Liver (tissue), 9 donors: ENCODE data around the gene B3GNT4. TPM values are rescaled to one million over a fixed set of nuclear protein-coding genes. Genes with fewer than 3 reads are reported as not detected.
A peak's percentile ranks its signal among the peaks of the same experiment; 100 is the strongest.

Experiments used
- DNase-seq: peaks from one replicate; pipeline ENCODE4 v3.0.0-alpha.2; 2017; ENCODE audit warnings: low spot score
- H3K27ac ChIP-seq, 2 donors: one replicate each; pipeline ENCODE4 v1.7.0; 2013; ENCODE audit warnings: inconsistent platforms in 2 of 2, low read length in 2 of 2, control low read depth in 1 of 2, low read depth in 1 of 2, mild to moderate bottlenecking in 1 of 2
- H3K27me3 ChIP-seq, 4 donors: one replicate each; pipeline versions ENCODE4 v1.6.1 to v1.7.0; 2013; ENCODE audit warnings: low read length in 3 of 4, inconsistent platforms in 1 of 4, mild to moderate bottlenecking in 1 of 4, moderate library complexity in 1 of 4; ENCODE audit not compliant: control insufficient read depth in 4 of 4, insufficient read depth in 4 of 4
- H3K36me3 ChIP-seq, 4 donors: one replicate each; pipeline versions ENCODE4 v1.6.1 to v1.7.0; 2013; ENCODE audit warnings: low read length in 3 of 4, mild to moderate bottlenecking in 3 of 4, low read depth in 1 of 4, moderate library complexity in 1 of 4; ENCODE audit not compliant: control insufficient read depth in 4 of 4, insufficient read depth in 3 of 4
- H3K4me1 ChIP-seq, 4 donors: one replicate each; pipeline versions ENCODE4 v1.6.1 to v1.7.0; 2013; ENCODE audit warnings: low read length in 3 of 4, mild to moderate bottlenecking in 3 of 4, moderate library complexity in 1 of 4; ENCODE audit not compliant: control insufficient read depth in 4 of 4, insufficient read depth in 4 of 4
- H3K4me3 ChIP-seq, 3 donors: one replicate each; pipeline versions ENCODE4 v1.6.1 to v1.7.0; 2013; ENCODE audit warnings: low read length in 3 of 3, control low read depth in 1 of 3, low read depth in 1 of 3, mild to moderate bottlenecking in 1 of 3
- H3K9ac ChIP-seq, 2 donors: one replicate each; pipeline ENCODE4 v1.7.0; 2013; ENCODE audit warnings: low read length in 2 of 2, mild to moderate bottlenecking in 2 of 2, moderate library complexity in 2 of 2, control low read depth in 1 of 2, low read depth in 1 of 2
- H3K9me3 ChIP-seq, 4 donors: one replicate each; pipeline versions ENCODE4 v1.6.1 to v1.7.0; 2013; ENCODE audit warnings: low read length in 3 of 4; ENCODE audit not compliant: control insufficient read depth in 4 of 4
- EGR1 ChIP-seq, 2 donors: IDR thresholded peaks; 2 replicates each; pipeline ENCODE4 v1.6.1; 2016 to 2018; ENCODE audit warnings: antibody characterized with exemption in 2 of 2, low read depth in 2 of 2
- FOXA1 ChIP-seq: IDR thresholded peaks from 2 replicates; pipeline ENCODE4 v1.6.1; 2016; ENCODE audit warnings: antibody characterized with exemption
- FOXA2 ChIP-seq: IDR thresholded peaks from 2 replicates; pipeline ENCODE4 v1.6.1; 2016; ENCODE audit warnings: antibody characterized with exemption
- GABPA ChIP-seq, 2 donors: IDR thresholded peaks in 1 of 2; conservative IDR thresholded peaks in 1 of 2; 2 replicates each; pipeline ENCODE4 v1.6.1; 2016; ENCODE audit warnings: antibody characterized with exemption in 2 of 2, mild to moderate bottlenecking in 1 of 2, moderate library complexity in 1 of 2
- HNF4A ChIP-seq, 2 donors: conservative IDR thresholded peaks; 2 replicates each; pipeline ENCODE4 v1.6.1; 2016; ENCODE audit warnings: antibody characterized with exemption in 2 of 2, mild to moderate bottlenecking in 2 of 2
- HNF4G ChIP-seq: IDR thresholded peaks from 2 replicates; pipeline ENCODE4 v1.6.1; 2016; ENCODE audit warnings: antibody characterized with exemption
- JUND ChIP-seq, 2 donors: IDR thresholded peaks; 2 replicates each; pipeline ENCODE4 v1.6.1; 2016; ENCODE audit warnings: antibody characterized with exemption in 2 of 2
- NR2F2 ChIP-seq: IDR thresholded peaks from 2 replicates; pipeline ENCODE4 v1.6.1; 2016; ENCODE audit warnings: antibody characterized with exemption
- RXRA ChIP-seq, 2 donors: IDR thresholded peaks; 2 replicates each; pipeline ENCODE4 v1.6.1; 2017 to 2018; ENCODE audit warnings: antibody characterized with exemption in 2 of 2, mild to moderate bottlenecking in 1 of 2
- SP1 ChIP-seq: IDR thresholded peaks from 2 replicates; pipeline ENCODE4 v1.6.1; 2018; ENCODE audit warnings: antibody characterized with exemption, mild to moderate bottlenecking
- TAF1 ChIP-seq: conservative IDR thresholded peaks from 2 replicates; pipeline ENCODE4 v1.6.1; 2016; ENCODE audit warnings: antibody characterized with exemption, mild to moderate bottlenecking
- YY1 ChIP-seq: IDR thresholded peaks from 2 replicates; pipeline ENCODE4 v1.6.1; 2016; ENCODE audit warnings: antibody characterized with exemption, mild to moderate bottlenecking
- ZBTB33 ChIP-seq: IDR thresholded peaks from 2 replicates; pipeline ENCODE4 v1.6.1; 2016; ENCODE audit warnings: antibody characterized with exemption
- WGBS: extraction: QIAGEN DNeasy Blood & Tissue Kit; methylation state at CpG from one replicate; pipeline ENCODE4 v1.1.7; 2013; 5-methylcytosine and 5-hydroxymethylcytosine counted together
- polyA plus RNA-seq, 2 donors: library from polyadenylated mRNA; stranded (reverse) in 1 of 2; unstranded in 1 of 2; fragments of 200-250 nt in 1 of 2; fragments of >200 nt in 1 of 2; fragmentation: Nextera tagmentation in 1 of 2; extraction: Ambion mirVana in 1 of 2; gene quantifications; one replicate each; pipeline versions ENCODE4 v1.2.1 to v1.2.3, GENCODE V29; 2013 to 2015
- total RNA-seq, 2 donors: library from RNA; depleted of rRNA; stranded (reverse); fragments of >200 nt; gene quantifications; one replicate each; pipeline ENCODE4 v1.2.3, GENCODE V29; 2014
- TF ChIP-seq, protein P1 (sequence below): IDR thresholded peaks from 2 replicates; pipeline ENCODE4 v1.6.1; 2016; ENCODE audit warnings: antibody characterized with exemption
- TF ChIP-seq, protein P2 (sequence below): fragments of 150-350 bp; IDR thresholded peaks from 2 replicates; pipeline ENCODE4 v1.5.1; 2017; ENCODE audit warnings: improper control_type of control experiment, low read depth, low read length; ENCODE audit not compliant: missing input control
- TF ChIP-seq, protein P3 (sequence below): IDR thresholded peaks from 2 replicates; pipeline ENCODE4 v1.6.1; 2016; ENCODE audit warnings: antibody characterized with exemption, mild to moderate bottlenecking
- donor health status: healthy.
- donor health status: healthy.
- donor health status: healthy.
- donor health status: healthy.
- donor health status: healthy.

Gene B3GNT4
- total and polyA plus RNA-seq, 4 donors, result 0.14 to 0.43 TPM; not detected in 2

GRCh38 chr12:122184517-122184916 lies 19.0 kb upstream of the B3GNT4 start (continued):
- no peak for TF ChIP-seq SP1
- TF ChIP-seq, protein P1, sequence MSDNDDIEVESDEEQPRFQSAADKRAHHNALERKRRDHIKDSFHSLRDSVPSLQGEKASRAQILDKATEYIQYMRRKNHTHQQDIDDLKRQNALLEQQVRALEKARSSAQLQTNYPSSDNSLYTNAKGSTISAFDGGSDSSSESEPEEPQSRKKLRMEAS, result no peak

GRCh38 chr12:122185079-122185478 lies 18.4 kb upstream of the B3GNT4 start:
- no peak for DNase-seq
- H3K36me3 ChIP-seq, result no peaks in the 10 kb centered on the region
- TF ChIP-seq, protein P2, sequence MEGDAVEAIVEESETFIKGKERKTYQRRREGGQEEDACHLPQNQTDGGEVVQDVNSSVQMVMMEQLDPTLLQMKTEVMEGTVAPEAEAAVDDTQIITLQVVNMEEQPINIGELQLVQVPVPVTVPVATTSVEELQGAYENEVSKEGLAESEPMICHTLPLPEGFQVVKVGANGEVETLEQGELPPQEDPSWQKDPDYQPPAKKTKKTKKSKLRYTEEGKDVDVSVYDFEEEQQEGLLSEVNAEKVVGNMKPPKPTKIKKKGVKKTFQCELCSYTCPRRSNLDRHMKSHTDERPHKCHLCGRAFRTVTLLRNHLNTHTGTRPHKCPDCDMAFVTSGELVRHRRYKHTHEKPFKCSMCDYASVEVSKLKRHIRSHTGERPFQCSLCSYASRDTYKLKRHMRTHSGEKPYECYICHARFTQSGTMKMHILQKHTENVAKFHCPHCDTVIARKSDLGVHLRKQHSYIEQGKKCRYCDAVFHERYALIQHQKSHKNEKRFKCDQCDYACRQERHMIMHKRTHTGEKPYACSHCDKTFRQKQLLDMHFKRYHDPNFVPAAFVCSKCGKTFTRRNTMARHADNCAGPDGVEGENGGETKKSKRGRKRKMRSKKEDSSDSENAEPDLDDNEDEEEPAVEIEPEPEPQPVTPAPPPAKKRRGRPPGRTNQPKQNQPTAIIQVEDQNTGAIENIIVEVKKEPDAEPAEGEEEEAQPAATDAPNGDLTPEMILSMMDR, result no peak
- TF ChIP-seq HNF4A (conservative IDR thresholded peaks at IDR 0.05) (no peak), ZBTB33 (no peak), GABPA (IDR thresholded peaks at IDR 0.05 in 1 of 2, conservative IDR thresholded peaks at IDR 0.05 in 1 of 2) (no peak), NR2F2 (no peak), FOXA2 (no peak), RXRA (IDR thresholded peaks at IDR 0.05) (no peak)
- TF ChIP-seq, protein P1, result no peak
- H3K4me1 ChIP-seq, result peaks cover 5 to 17% (median 12%) of the 10 kb centered on the region in 4 donors
- H3K9ac ChIP-seq, result no peak overlapping the region
- peak overlapping the region; percentile 42 to 80 for H3K27ac ChIP-seq
- no peaks in the 10 kb centered on the region for H3K27me3 ChIP-seq
- H3K4me3 ChIP-seq, result no peak overlapping the region
- no peaks in the 10 kb centered on the region for H3K9me3 ChIP-seq
- 81% methylated on average over 7 of the region's 7 CpGs for WGBS

DNA sequence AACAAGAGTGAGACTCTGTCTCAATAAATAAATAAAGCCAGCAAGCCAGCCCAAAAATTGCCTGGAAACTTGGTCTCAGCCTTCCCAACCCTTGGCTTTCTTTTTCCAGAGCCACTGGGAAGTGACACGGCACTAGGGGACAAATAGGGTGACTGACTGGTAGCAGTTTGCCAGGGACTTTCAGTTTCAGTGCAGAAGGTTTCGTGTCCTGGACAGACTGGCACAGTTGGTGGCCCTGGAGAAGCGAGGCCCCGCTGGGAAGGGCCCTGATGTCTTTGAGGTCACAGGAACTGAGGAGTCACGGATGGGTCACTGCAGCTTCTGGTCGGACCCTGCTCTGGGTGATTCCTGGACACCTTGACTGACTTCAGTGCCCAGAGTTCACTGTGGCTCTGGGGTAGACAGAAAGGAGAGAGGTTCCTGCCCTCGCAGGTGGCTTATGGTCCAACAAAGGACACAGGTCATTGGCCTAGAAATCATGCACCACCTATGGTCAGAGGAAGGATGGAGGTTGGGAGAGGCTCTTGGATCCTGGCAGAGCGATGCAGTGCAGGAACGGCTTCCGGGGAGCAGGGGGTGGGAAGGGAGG lies 17.9 kb upstream of the B3GNT4 start:
- no peak overlapping the region for H3K9ac ChIP-seq
- WGBS, result 38% methylated on average over 10 of the region's 10 CpGs
- H3K27ac ChIP-seq, result peak overlapping the region; percentile 79 to 80
- H3K9me3 ChIP-seq, result no peaks in the 10 kb centered on the region
- no peaks in the 10 kb centered on the region for H3K27me3 ChIP-seq
- no peak for DNase-seq
- H3K4me1 ChIP-seq, result peaks cover 5 to 17% (median 12%) of the 10 kb centered on the region in 4 donors
- H3K4me3 ChIP-seq, result peak overlapping the region in 1 of 3 donors; percentile 7
- H3K36me3 ChIP-seq, result no peaks in the 10 kb centered on the region
- TF ChIP-seq JUND (IDR thresholded peaks at IDR 0.05) (no peak), TAF1 (no peak), HNF4G (no peak), ZBTB33 (no peak), FOXA1 (no peak), EGR1 (IDR thresholded peaks at IDR 0.05; ENCODE audit: low read depth in 2 of 2) (no peak), HNF4A (conservative IDR thresholded peaks at IDR 0.05) (peak; percentile 31 to 63), RXRA (IDR thresholded peaks at IDR 0.05) (peak; percentile 85 to 92), NR2F2 (no peak), SP1 (peak; percentile 86), YY1 (peak; percentile 14), FOXA2 (no peak), GABPA (IDR thresholded peaks at IDR 0.05 in 1 of 2, conservative IDR thresholded peaks at IDR 0.05 in 1 of 2) (peak in 1 of 2 donors; percentile 11)
- TF ChIP-seq, protein P1, result no peak
- TF ChIP-seq, protein P3, sequence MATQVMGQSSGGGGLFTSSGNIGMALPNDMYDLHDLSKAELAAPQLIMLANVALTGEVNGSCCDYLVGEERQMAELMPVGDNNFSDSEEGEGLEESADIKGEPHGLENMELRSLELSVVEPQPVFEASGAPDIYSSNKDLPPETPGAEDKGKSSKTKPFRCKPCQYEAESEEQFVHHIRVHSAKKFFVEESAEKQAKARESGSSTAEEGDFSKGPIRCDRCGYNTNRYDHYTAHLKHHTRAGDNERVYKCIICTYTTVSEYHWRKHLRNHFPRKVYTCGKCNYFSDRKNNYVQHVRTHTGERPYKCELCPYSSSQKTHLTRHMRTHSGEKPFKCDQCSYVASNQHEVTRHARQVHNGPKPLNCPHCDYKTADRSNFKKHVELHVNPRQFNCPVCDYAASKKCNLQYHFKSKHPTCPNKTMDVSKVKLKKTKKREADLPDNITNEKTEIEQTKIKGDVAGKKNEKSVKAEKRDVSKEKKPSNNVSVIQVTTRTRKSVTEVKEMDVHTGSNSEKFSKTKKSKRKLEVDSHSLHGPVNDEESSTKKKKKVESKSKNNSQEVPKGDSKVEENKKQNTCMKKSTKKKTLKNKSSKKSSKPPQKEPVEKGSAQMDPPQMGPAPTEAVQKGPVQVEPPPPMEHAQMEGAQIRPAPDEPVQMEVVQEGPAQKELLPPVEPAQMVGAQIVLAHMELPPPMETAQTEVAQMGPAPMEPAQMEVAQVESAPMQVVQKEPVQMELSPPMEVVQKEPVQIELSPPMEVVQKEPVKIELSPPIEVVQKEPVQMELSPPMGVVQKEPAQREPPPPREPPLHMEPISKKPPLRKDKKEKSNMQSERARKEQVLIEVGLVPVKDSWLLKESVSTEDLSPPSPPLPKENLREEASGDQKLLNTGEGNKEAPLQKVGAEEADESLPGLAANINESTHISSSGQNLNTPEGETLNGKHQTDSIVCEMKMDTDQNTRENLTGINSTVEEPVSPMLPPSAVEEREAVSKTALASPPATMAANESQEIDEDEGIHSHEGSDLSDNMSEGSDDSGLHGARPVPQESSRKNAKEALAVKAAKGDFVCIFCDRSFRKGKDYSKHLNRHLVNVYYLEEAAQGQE, result no peak
- TF ChIP-seq, protein P2, result no peak
